ENCODE results near the gene TRIM45.
"Not testable (repeated sequence)": the region's sequence is repeated elsewhere in the genome, so short reads cannot be mapped to it uniquely, and the experiment has no call there.

TRIM45 gene

DNA sequence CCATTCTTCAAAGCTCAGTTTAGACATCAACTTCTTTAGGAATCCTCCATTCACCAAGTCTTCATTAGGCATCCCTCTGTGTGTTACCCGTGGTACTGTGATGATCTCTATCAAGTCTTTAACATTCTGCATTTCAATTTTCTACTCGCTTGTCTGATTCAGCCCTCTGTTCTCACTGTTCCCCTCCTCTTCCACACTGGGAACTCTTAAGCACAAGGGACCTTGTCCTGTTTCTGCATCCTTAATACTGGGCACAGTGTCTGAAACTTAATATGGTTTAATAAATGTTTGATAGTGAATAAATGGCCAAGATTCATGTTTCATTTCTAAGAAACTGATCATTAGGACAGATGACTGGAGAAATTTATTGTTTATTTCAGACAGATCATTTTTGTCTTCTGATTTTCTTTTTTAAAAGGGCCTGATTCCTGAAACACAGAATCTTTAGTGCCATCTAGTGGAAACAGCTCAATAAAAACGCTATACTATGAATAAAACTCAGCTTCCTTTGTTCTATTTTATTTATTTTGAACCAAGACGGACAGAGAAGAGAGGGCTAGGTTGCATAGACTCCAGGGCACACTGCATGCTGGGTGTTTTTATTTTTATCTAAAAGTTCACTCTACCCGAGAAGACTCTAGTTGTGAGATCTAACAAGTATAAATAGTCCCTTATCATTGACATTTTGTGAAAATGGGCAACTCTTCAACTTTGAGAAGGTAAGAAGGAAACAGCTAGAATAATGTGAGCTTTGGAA lies 7.0 kb upstream of the TRIM45 start:
- DNase-seq = no peak

DNA sequence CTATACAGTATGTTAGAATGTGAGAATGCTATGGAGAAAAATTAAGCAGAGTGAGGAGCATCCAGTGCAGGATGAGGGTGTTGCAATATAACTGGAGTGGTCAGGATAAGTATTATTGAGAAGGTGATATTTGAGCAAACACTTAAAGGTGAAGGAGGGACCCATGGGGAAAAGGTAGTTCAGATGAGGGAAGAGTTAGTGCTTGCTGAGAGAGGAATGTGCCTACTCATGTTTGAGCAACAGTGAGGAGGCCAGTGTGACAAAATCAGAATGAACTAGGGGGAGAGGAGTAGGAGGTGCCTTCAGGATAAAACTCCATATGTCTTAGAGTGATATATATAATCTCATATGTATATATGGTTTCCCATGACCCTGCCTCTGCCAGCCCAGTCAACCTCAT lies 6.2 kb upstream of the TRIM45 start:
- no peak for DNase-seq

DNA sequence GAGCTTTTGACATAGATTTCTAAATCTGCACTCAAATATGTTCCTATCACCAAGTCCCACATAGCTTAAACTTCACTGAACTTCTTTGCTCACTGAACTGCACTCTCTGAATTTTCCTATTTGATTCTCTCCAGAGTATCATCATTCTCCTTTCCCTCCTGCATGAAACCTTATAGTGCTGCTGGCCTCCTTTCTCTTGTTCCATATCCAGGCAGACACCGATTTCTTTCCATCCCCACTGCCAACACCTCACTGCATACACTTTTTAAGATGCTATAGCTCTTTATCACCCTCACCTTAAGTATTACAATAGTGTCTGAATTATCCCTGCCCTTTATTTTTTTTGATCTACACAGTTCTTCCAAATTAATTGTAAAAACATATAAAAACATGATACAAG lies 3.1 kb upstream of the TRIM45 start:
- DNase-seq = no peak

DNA sequence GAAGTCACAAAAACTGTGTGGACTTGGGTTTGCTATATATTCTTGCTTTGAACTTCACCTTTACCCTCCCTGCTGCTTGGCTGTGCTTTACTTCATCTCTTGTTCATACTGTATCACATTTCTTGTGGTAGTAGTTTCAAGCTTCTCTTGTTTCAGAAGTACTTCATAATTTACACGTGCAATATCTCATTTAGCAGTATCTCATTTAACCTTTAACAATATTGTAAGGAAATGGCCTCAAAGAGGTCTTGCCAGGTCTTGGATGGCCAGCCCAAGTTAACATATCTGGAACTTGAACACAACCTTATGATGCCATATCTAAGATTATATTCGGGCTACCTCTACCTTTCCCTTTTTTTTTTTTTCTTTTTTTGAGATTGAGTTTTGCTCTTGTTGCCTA lies 1.7 kb upstream of the TRIM45 start:
- no peak for DNase-seq

DNA sequence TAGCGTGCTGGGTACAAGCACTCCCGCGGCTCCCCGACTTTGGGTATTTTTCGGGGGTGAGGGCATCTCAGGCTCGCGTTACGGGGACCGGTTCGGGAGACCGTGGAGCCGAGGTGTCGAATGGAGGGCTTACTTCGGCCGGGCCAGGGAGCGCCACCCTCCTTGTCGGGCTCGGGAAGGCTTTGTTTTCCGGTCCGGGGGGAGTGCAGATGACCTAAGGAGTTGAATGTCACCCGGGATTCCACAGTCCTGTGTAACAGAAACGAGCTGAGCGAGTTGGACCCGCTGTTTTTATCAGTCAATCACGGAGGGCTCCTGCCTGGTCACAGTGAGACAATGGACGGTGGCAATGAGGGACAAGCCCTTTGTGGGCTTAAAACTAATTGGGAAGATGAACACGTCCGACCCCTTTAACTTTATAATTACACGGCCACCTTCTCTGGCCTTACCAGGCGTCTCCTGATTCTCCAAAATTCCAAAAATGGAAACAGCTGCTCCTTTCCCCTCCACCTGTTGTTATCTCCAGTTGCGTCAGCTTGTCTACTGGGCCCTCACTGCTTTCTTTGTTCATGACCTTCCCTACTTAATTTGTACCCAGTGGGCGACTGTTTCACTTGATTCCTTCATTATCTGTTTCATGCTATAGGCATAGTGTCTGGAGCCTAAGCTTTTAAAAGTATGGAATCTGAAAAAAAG lies 929 bp upstream of the TRIM45 start:
- DNase-seq = no peak

DNA sequence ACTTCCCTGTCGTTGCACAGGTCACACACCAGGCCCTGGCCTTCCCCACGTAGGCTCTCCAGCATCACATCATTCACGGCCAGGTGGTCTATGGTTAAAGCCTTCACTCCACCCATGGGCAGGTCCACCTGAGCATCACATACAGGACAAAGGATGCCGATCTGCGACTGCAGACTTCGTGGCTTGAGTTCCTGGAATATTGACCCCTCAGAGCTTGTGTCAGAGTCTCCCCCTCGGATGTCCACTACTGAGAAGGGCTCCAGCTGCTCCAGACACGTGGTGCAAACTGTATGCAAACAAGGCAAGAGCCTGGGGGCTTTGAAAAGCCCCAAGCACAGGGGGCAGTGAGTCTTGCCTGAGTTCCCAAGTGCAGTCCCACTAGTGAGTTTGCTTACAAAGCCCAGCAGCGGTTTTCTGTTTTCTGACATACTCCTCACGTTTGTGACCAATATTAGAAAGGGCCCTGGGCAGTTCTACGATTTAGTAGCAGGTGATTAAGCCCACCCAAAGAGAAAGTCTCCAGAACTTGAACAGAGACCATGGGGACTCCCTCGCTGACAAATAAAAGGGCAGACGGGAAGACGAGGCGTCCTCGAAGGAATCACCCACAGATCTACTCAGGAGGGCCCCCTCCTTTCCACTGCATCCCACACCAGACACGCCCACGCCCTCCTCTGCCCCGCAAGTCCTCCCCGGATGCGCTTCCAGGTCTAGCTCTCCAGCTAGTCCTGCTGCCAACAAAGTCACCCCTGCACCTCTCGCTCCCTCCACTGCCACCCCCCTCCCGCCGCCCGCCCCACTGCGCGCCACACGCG lies 568 bp downstream of the TRIM45 start:
- no peak for DNase-seq

DNA sequence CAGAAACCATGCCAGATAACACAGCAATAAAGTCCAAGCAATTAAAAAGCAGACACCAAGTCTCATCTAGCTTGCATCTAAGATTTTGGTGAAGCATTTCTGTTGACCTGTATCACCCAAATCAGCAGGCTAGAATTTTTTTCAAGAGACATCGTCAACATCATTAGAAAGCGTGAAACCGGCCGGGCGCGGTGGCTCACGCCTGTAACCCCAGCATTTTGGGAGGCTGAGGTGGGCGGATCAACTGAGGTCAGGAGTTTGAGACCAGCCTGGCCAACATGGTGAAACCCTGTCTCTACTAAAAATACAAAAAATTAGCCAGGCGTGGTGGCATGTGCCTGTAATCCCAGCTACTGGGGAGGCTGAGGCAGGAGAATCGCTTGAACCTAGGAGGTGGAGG lies 2.4 kb downstream of the TRIM45 start:
- DNase-seq = not testable (repeated sequence)

DNA sequence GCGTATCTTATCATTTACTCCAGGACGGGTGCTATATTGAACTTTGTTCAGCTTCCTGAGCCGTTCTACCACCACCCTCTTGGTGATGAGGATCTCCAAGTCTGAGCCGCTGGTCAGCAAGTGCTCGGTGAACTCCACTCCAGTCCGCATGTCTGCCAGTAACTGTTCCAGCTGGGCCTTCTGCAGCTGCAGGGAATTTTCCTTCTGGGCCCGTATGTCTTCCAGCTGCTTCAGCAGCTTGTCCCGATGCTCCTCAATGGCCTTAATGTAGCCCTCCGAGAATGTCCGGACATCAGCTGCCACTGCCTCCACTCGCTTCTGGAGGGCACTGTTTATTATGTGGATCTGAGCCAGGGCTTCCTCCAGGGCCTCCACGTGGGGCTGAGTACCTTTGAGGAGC lies 3.4 kb downstream of the TRIM45 start:
- DNase-seq = no peak

DNA sequence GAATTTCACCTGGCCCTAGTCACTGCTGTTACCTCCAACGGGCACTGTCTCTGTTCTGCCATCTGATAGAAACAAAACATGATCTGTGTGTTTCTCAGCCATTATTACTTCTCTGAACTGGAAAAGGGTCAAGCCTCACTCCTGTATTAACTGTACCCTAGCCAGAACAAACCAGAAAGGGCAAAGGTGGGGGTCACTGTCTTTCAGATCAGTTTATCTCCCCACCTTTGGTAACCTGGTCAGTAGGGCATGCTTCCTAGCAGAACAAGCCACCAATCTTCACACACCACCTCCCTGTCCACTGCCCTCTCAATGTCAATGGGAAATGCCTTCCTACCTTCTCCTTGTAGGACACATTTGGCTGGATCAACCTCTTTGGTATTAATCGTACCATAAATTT lies 3.9 kb downstream of the TRIM45 start:
- no peak for DNase-seq

DNA sequence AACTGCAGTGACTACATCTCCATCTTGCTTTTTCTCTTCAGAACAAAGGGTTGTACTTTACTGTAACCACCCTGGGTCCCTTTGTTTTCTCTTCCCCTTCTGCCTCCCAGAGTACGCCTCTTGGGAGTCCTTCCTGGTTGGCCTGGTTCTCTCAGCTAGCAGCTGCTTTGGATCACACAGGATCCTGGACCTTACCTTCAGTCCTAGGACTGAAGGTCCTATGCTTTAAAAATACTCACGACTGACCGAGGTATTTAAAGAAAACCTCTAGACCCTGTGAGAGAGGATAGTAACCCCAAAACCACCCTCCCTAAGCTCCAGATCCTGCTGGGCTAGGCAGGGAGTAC lies 4.8 kb downstream of the TRIM45 start:
- no peak for DNase-seq

DNA sequence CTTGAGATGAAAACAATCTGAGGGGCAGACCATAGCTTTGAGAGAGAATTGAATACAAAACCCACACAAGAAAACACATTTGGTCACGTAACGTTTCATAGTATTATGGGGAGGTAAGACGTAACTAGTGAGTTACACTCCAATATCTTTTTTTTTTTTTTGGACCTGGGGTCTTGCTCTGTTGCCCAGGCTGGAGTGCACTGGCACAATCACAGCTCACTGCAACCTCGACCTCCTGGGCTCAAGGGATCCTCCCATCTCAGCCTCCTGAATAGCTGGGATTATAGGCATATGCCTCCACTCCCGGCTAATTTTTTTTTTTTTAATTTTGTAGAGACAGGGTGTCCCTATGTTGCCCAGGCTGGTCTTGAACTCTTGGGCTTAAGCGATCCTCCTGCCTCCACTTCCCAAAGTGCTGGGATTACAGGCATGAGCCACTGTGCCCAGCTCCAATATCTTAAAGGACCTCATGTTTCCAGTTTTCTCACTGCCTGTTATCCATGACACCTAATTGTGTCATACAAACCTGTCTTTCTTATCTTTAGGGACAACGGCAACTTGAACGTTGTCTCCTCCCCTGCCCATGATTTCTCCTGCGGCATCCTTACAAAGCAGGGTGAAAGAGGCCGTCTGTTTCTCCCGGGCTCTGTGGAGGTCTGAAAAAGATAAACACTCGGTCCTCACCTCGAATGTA lies 5.3 kb downstream of the TRIM45 start:
- DNase-seq = no peak

DNA sequence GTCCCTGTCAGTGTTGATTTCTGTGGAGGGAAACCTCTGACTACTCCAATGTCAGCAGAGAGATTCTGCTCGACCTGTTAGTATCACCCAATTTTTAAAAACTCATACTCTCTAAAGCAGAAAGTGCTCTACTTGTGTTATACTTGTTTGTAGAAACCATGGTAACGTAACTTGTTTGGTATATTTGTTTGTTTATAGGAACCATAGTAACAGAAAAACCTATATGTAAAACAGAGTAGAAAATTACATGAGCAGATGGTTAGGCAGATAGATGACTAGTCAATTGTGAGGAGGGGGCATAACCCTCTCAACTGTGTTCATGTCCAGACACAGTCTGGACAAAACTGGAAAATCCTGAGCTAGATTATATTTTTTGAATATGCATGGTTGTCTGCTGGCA lies 6.7 kb downstream of the TRIM45 start:
- no peak for DNase-seq

DNA sequence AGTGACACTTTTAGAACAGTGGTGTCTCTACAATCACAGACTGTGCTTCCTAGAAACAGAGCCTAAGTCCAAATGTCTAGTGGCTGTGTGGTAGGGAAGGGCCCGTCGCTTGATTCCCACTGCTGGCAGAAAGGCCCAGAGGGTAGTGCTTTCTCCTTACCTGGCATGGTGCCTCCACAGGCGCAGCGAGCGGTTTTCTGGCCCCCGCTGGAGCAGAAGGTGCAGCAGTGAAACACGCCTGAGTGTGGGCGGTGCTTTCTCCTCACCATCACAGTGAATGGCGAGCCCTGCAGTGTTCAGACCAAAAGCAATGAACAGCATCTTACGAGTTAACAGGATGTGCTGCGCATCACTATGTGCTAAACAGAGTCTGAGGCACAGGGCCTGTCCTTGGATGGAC lies 8.3 kb downstream of the TRIM45 start:
- no peak for DNase-seq

DNA sequence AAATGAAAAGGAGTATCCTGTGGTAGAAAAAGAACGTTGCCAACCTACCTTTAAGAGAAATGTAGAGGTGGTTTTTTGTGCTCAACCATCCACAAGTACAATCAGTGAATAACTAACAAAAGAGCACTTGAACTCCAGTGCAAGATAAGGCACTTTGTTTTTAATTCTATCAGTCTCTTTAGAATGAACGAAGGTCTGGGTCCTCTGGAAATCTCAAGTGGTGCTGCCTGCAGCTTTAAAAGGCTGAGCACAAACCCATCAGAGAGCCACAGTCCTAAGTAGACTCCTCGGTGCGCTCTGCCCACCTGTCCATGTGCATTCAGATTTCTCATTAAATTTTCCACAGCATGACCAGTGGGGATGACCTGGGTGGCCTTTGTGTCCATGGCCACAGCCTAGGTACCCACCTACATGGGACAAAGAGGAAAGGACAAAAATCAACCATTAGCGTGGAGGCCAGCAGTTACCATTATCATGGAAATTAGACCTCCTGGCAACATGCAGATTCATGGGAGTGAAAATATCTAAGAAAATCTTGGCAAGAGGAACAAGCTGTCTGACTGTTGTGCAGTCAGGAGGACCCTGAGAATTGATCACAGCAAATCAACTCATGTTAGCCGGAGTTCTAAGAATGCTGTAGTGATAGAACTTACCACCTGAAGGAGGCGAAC lies 9.4 kb downstream of the TRIM45 start:
- DNase-seq = no peak

DNA sequence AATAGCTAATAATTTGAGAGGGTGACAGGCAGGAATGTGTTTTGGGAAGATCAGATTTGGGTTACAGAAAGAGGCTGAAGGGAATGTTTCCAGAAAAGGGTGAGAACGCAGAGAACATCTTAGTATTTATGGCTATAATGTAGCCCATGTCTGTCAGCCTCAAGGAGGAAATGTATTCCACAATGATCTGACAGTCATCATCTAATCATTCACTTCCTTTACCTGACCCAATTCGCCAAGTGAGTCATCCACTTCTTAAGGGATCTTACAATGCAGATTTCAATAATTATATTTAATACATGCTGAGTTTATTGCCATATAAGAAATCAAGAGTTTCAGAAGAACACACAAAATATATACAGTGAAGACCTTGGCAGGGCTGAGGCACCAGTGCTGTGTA lies 10.8 kb downstream of the TRIM45 start:
- DNase-seq = no peak

DNA sequence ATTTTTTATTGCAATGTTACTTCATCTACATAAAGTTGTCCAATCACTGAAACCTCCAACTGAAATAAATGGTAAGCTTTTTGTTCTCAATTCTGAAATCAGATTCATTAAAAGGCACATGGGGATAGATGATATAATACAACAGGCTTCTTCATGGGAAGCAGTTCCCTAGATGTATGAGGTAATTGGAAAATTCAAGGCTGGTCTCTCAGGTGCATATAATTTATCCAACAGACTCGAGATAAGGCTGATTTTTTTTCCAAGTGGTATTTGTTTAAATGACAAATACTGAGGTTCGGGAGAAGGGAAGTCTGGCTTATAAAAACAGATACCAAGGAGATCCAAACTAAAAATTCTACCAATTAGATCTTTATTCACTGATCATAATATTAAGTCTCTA lies 14.2 kb downstream of the TRIM45 start:
- no peak for DNase-seq

DNA sequence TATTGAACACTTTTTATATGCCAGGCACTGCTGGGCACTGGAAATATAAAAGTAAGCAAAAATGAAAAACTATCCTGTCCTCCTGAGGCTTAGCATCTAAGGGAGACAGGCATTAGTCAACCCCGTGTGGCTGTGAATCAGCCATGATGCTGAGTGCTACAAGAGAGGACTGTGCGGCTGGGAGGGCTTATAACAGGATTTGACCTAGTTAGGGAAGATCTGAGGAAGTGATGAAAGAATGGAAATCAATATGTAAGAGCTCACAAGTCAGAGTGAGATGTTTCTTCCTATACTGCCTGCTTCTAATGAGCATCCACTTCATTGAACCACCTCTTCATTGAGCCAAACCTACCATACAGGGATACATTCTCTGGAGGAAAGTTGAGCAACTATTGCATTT lies 15.1 kb downstream of the TRIM45 start:
- DNase-seq = no peak

DNA sequence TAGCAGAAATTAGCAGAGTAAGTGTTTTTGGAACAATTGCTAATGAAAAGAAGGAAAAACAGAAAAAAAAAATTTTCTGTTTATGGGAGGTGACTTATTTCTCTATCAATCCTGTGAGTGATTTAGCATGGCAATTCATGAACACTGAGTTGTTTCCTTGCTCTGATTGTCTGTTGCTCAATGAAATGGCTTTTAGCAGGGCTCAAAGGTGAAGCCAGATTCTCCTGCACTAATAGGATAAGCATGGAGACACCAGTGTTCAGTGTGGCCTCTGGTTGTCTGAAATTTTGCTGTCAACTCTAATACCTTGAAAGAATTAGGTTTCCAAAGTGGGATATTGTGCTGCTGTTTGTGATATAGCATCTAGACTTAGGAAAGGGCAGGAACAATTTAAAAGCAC lies 15.8 kb downstream of the TRIM45 start:
- DNase-seq = no peak

DNA sequence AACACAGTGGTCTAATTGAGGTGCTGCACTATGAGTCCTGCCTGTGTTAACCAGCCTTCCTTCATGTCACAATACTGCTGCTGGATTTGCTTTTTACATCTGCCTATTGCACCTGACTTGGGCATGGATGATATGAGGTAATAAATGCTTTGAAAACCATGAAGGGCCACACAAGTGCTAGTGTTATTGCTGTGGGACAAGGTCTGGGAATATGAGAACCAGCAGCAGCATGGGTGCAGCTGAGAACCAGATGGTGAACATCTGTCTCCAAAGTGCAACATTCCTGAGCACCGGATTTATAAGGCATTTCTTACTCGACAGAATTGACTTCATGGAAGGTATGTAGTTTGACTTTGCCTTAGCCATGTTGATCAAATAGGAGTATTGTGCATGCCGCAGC lies 16.6 kb downstream of the TRIM45 start:
- no peak for DNase-seq

DNA sequence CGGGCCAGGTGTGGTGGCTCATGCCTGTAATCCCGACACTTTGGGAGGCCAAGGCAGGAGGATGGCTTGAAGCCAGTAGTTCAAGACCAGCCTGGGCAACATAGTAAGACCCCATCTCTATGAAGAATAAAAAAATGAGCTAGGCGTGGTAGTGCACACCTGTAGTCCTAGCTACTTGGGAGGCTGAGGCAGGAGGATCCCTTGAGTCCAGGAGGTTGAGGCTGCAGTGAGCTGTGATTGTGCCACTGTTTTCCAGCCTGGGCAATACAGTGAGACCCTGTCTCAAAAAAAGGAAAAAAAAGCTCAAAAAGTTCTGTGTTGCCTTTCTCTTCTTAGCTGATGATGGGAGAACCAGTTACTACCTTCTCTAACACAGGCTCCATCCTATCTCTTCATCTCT lies 19.7 kb downstream of the TRIM45 start:
- DNase-seq = not testable (repeated sequence)

DNA sequence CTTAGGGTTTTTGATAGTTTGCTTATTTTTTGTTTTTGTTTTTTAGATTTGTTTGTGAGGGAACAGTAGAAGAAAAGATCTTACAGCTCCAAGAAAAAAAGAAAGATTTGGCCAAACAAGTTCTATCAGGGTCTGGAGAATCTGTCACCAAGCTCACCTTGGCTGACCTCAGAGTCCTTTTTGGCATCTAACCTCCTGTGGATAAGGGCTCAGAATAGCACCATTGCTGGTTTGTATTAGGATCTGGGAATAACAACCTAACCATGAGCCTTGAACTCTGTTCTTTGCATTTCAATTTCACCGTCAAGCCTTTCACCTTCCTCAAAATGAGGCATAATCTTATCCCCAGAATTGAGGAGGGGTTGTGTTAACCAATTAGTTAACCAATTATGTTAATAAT lies 20.2 kb downstream of the TRIM45 start:
- DNase-seq = no peak

DNA sequence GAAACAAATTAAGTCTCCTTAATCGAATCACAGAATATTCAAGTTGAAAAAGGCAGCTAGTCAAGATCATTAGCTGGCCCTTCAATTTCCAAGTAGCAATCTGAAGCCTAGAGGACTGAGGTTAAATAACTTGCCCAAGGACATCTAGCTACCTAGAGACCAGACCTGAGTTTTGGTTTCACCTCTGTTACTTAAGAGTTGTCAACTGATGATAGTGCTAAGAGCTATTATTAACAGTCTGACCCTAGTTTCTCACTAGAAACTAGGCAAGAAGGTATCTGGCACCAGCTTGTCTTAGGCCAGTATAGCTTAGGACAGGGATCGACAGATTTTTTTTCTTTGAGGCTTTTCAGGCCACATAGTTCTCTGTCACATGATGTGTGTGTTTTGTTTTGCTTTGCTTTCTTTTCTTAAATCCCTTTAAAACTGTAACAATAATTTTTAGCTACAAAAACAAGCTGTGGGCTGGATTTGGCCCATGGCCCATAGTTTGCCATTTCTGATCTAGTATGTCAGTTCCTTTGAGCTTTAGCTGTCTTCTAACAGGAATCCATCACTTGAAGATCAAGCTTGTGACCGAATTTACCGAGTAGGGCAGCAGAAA lies 23.2 kb downstream of the TRIM45 start:
- DNase-seq = no peak

DNA sequence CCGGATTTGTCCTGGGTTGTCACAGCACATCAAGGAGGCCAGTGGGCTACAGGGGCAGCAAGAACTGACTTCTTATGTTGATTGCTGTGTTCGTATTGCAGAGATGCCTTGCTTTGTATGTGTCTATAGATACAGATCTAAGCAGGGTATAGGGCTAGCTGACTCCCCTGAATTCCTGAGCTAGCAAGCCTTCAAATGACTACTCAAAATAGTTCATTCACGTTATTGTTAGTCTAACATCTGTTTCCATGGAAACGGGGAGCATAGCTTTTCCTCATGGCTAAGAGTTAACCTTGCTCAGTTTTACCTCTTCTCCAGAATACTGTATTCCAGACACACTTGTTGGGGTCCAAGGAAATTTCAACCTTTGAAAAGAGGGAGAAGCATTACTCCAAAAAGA lies 24.1 kb downstream of the TRIM45 start:
- DNase-seq = no peak

Measured in NCI-H1092 (cell line).